HEK293 (cell line): Measurements from ENCODE around the gene ZNF512.

Experiments used
- AEBP2 ChIP-seq: fragments of 450-650 bp; formaldehyde crosslinking; IDR thresholded peaks from 2 replicates; pipeline ENCODE4 v1.5.1; 2016; ENCODE audit warnings: missing biosample characterization, missing genetic modification characterization, borderline replicate concordance
- GFI1B ChIP-seq: fragments of 450-650 bp; formaldehyde crosslinking; IDR thresholded peaks from 2 replicates; pipeline ENCODE4 v1.5.1; 2016; ENCODE audit warnings: missing biosample characterization, missing genetic modification characterization
- INSM2 ChIP-seq: fragments of 450-650 bp; formaldehyde crosslinking; IDR thresholded peaks from 2 replicates; pipeline ENCODE4 v1.5.1; 2016; ENCODE audit warnings: missing biosample characterization, missing genetic modification characterization
- KLF9 ChIP-seq: fragments of 450-650 bp; formaldehyde crosslinking; IDR thresholded peaks from 2 replicates; pipeline ENCODE4 v1.5.1; 2016; ENCODE audit warnings: missing biosample characterization, missing genetic modification characterization, low read depth
- PBX3 ChIP-seq: sonication (generic); formaldehyde crosslinking; IDR thresholded peaks from 2 replicates; pipeline ENCODE4 v1.8.1; 2022; ENCODE audit warnings: mild to moderate bottlenecking, moderate library complexity, missing genetic modification reagents
- PRDM1 ChIP-seq: fragments of 450-650 bp; formaldehyde crosslinking; IDR thresholded peaks from 2 replicates; pipeline ENCODE4; 2016; ENCODE audit warnings: missing biosample characterization, missing genetic modification characterization
- PRDM10 ChIP-seq: fragments of 450-650 bp; formaldehyde crosslinking; IDR thresholded peaks from 2 replicates; pipeline ENCODE4 v1.5.1; 2016; ENCODE audit warnings: missing biosample characterization, missing genetic modification characterization
- WT1 ChIP-seq: fragments of 450-650 bp; formaldehyde crosslinking; IDR thresholded peaks from 2 replicates; pipeline ENCODE4 v1.5.1; 2016; ENCODE audit warnings: missing biosample characterization, missing genetic modification characterization
- ZBTB10 ChIP-seq: fragments of 450-650 bp; formaldehyde crosslinking; IDR thresholded peaks from 2 replicates; pipeline ENCODE4 v1.5.1; 2016; ENCODE audit warnings: missing biosample characterization, missing genetic modification characterization
- ZFP3 ChIP-seq: fragments of 450-650 bp; formaldehyde crosslinking; IDR thresholded peaks from 2 replicates; pipeline ENCODE4 v1.5.1; 2016; ENCODE audit warnings: low read depth, missing biosample characterization, missing genetic modification characterization
- ZNF133 ChIP-seq: fragments of 450-650 bp; formaldehyde crosslinking; IDR thresholded peaks from 2 replicates; pipeline ENCODE4 v1.5.1; 2016; ENCODE audit warnings: missing biosample characterization, missing genetic modification characterization
- ZNF211 ChIP-seq: fragments of 450-650 bp; formaldehyde crosslinking; IDR thresholded peaks from 2 replicates; pipeline ENCODE4 v1.5.1; 2016; ENCODE audit warnings: low read depth, missing biosample characterization, missing genetic modification characterization
- ZNF311 ChIP-seq: fragments of 450-650 bp; formaldehyde crosslinking; IDR thresholded peaks from 2 replicates; pipeline ENCODE4 v1.5.1; 2017; ENCODE audit warnings: missing biosample characterization, missing genetic modification characterization, borderline replicate concordance
- ZNF335 ChIP-seq: fragments of 450-650 bp; formaldehyde crosslinking; conservative IDR thresholded peaks from 2 replicates; pipeline ENCODE4 v1.5.1; 2016; ENCODE audit warnings: missing biosample characterization, missing genetic modification characterization
- ZNF426 ChIP-seq: fragments of 450-650 bp; formaldehyde crosslinking; IDR thresholded peaks from 2 replicates; pipeline ENCODE4 v1.5.1; 2017; ENCODE audit warnings: missing biosample characterization, missing genetic modification characterization, mild to moderate bottlenecking, inconsistent platforms, moderate library complexity
- ZNF488 ChIP-seq: fragments of 450-650 bp; formaldehyde crosslinking; IDR thresholded peaks from 2 replicates; pipeline ENCODE4 v1.5.1; 2016; ENCODE audit warnings: missing biosample characterization, missing genetic modification characterization
- ZNF513 ChIP-seq: fragments of 450-650 bp; IDR thresholded peaks from 2 replicates; pipeline ENCODE4 v1.5.1; 2018; ENCODE audit warnings: missing biosample characterization, missing genetic modification characterization
- ZNF571 ChIP-seq: fragments of 450-650 bp; formaldehyde crosslinking; IDR thresholded peaks from 2 replicates; pipeline ENCODE4 v1.5.0; 2017; ENCODE audit warnings: missing biosample characterization, missing genetic modification characterization
- ZNF629 ChIP-seq: fragments of 450-650 bp; formaldehyde crosslinking; IDR thresholded peaks from 2 replicates; pipeline ENCODE4 v1.5.1; 2017; ENCODE audit warnings: missing biosample characterization, missing genetic modification characterization
- ZNF670 ChIP-seq: fragments of 450-650 bp; formaldehyde crosslinking; IDR thresholded peaks from 2 replicates; pipeline ENCODE4 v1.5.1; 2016; ENCODE audit warnings: missing biosample characterization, missing genetic modification characterization, low read depth
- ZNF692 ChIP-seq: fragments of 450-650 bp; formaldehyde crosslinking; IDR thresholded peaks from 2 replicates; pipeline ENCODE4 v1.5.1; 2016; ENCODE audit warnings: missing biosample characterization, missing genetic modification characterization
- ZNF747 ChIP-seq: fragments of 450-650 bp; formaldehyde crosslinking; IDR thresholded peaks from 2 replicates; pipeline ENCODE4 v1.5.1; 2016; ENCODE audit warnings: missing biosample characterization, missing genetic modification characterization
- ZNF785 ChIP-seq: fragments of 450-650 bp; formaldehyde crosslinking; IDR thresholded peaks from 2 replicates; pipeline ENCODE4 v1.5.1; 2016; ENCODE audit warnings: missing biosample characterization, missing genetic modification characterization

Gene ZNF512

GRCh38 chr2:27663285-27664153 is 80.7 kb downstream of the ZNF512 start, which contains the start of the genes SLC4A1AP and SUPT7L (continued):
- no peak for TF ChIP-seq ZNF211 (tag by site-specific recombination)
- TF ChIP-seq ZNF513 (tag by site-specific recombination), result 0 out of 2 replicates have a peak, but pooled peaks have one; percentile 44
- no peak for TF ChIP-seq ZNF311 (tag by site-specific recombination)
- peak; percentile 13; the same call in 1 of the 2 replicates for TF ChIP-seq WT1
- no peak for TF ChIP-seq AEBP2 (tag by site-specific recombination)
- no peak; the same call in none of the 2 replicates for TF ChIP-seq PRDM10 (tag by site-specific recombination)
- peak; percentile 94 for TF ChIP-seq ZNF629 (tag by site-specific recombination)
- peak; percentile 63 for TF ChIP-seq PBX3 (CRISPR knock-in tag)
- no peak for TF ChIP-seq ZNF785
- TF ChIP-seq ZFP3 (tag by site-specific recombination), result no peak
- no peak for TF ChIP-seq PRDM1 (tag by site-specific recombination)
- peak; percentile 70 for TF ChIP-seq GFI1B
- TF ChIP-seq ZNF426 (tag by site-specific recombination), result no peak
- no peak for TF ChIP-seq ZNF670 (tag by site-specific recombination)
- TF ChIP-seq ZNF335 (tag by site-specific recombination), result peak; percentile 88
- TF ChIP-seq ZNF133, result no peak
- TF ChIP-seq INSM2 (tag by site-specific recombination), result peak; percentile 95
- TF ChIP-seq ZNF571 (tag by site-specific recombination), result no peak
- peak; percentile 89 for TF ChIP-seq ZNF692 (tag by site-specific recombination)
- peak; percentile 39; the same call in 1 of the 2 replicates for TF ChIP-seq KLF9 (tag by site-specific recombination)
- 0 out of 2 replicates have a peak, but pooled peaks have one; percentile 37 for TF ChIP-seq ZNF488 (tag by site-specific recombination)
- TF ChIP-seq ZBTB10 (tag by site-specific recombination), result no peak
- no peak for TF ChIP-seq ZNF747 (tag by site-specific recombination)
